Femur (tissue), 1 donor: ENCODE results near the gene RET.

Source experiments
- DNase-seq: peaks from one replicate; pipeline ENCODE4 v3.0.0-alpha.2; 2017

RET gene

GRCh38 chr10:43110338-43111071 is 33.6 kb downstream of the RET start:
- DNase-seq, result peak; percentile 66

DNA sequence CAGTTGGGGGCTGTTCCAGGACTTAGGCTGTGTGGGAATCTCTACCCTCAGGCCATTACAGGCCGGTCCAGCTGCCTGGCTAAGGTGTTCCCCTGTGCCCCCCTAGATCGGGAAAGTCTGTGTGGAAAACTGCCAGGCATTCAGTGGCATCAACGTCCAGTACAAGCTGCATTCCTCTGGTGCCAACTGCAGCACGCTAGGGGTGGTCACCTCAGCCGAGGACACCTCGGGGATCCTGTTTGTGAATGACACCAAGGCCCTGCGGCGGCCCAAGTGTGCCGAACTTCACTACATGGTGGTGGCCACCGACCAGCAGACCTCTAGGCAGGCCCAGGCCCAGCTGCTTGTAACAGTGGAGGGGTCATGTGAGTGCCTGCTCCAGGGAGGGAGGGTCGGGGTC is 34.2 kb downstream of the RET start:
- no peak for DNase-seq

GRCh38 chr10:43111921-43112607 is 35.2 kb downstream of the RET start:
- DNase-seq, result no peak

DNA sequence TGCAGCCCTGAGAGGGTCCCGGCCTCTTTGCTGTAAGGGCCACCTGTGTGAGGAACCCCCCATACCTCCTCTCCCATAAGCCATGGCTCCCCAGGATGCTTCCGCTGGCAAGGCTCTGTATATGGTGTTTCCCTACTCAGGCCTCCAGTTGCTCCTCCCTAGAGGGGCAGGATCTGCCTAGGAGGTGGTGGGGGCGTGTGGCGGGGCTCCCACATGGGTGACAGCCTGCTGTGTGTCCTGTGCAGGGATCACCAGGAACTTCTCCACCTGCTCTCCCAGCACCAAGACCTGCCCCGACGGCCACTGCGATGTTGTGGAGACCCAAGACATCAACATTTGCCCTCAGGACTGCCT is 35.7 kb downstream of the RET start:
- DNase-seq, result no peak

GRCh38 chr10:43113201-43114087 is 36.6 kb downstream of the RET start:
- no peak for DNase-seq

DNA sequence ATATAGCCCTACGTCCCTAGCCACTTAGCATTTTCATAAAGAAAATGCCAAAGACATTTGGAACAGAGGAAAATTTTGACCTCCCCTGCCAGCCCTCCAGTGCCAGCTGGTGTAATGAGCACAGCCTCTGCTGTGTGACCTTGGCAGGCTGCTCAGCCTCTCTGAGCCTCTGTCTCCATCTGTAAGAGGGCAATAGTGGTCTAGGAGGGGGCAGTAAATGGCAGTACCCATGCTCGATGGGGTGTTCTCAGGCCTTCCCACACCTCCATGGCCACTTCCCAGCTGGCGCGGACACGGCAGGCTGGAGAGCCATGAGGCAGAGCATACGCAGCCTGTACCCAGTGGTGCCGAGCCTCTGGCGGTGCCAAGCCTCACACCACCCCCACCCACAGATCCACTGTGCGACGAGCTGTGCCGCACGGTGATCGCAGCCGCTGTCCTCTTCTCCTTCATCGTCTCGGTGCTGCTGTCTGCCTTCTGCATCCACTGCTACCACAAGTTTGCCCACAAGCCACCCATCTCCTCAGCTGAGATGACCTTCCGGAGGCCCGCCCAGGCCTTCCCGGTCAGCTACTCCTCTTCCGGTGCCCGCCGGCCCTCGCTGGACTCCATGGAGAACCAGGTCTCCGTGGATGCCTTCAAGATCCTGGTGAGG is 37.3 kb downstream of the RET start:
- no peak for DNase-seq

DNA sequence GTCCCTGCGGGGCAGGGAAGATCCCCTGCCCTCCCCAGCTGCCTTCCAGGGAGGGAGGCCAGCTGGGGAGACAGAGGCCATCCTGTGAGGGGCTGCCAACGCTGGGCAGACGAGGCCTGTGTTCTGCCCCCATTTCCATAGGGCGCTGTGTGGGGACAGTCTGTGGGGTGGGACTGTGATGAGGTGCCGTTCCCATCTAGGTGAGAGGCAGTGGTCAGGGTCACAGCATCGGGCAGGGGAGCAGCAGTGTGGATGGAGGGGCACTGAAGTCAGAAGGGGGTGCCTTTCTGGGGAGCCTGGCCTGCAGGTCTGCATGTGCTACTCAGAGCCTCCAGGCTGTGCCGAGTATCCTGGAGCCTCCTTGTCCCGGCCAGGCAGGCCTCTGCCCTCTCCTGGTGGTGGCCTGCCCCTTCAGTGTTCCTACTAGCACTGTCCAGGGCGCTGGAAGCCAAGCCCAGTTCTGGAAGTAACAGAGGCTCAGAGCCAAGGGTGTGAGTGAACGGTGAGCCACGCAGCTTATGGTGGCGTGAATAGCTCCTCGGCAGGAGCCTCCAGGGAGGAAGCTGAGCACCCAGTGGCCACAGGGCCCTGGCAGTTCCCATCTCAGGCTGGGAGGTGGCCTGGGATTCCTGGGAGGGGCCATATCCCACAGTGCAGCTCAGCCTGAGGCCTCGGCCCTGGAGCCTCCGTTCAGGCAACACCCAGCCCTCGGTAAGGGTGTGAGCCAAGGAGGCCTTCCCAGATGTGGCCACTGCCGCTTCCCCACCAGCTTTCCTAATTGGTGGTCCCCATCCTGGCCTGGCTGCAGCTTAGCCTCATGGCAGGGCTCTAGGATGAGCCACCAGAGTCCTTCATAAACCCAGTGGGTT is 38.1 kb downstream of the RET start:
- DNase-seq, result no peak

- DNase-seq, result no peak
Measured at GRCh38 chr10:43115881-43116595, 39.2 kb downstream of the RET start.

DNA sequence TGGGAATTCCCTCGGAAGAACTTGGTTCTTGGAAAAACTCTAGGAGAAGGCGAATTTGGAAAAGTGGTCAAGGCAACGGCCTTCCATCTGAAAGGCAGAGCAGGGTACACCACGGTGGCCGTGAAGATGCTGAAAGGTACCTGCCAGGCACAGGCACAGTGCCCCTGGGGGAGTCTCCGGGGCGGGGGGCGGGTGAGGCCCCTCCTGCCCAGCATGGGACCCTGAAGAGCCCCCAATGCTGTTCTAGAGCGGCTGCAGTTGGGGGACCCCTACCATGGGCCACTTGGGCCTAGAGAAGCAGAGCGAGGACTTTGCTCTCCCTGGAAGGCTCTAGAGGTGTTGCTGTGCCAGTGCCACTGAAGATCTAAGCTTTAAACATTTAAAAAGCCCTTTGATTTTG is 39.7 kb downstream of the RET start:
- no peak for DNase-seq

DNA sequence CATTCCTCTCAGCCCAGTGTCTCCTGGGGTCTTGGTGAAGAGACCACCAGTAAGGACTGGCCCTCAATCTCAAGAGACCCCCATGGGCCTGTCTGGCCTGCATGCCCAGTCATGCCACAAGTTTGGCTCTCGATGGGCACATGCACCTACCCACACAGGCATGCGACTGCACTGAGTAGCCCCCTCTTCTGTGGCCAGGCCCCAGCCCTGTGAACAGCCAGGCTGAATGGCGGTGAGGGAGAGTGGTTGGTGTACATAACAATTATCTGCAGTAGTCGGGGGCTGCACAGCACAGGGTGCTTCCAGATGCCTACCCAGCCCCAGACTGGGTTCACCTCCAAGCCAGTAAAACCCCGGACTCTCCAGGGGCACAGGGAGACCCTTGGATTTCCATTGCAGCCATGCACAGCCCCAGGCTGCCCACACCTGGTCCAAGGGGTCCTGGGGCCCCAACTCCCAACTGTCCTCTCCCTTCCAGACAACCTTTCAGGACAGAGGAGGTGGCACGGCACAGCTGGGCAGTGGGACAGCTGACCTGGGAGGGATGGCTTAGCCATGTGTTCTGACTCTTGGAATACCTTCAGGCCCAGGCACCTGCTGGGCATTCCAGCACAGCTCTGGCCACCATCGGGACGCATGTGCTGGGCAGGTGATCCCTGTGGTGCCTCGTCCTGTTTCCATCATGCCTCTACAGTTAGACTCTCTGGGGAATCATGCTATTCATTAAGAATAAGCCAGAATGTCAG is 40.3 kb downstream of the RET start:
- DNase-seq, result no peak

GRCh38 chr10:43117777-43118583 is 41.1 kb downstream of the RET start:
- no peak for DNase-seq

- no peak for DNase-seq
Measured at GRCh38 chr10:43118631-43119415, 42.0 kb downstream of the RET start.

DNA sequence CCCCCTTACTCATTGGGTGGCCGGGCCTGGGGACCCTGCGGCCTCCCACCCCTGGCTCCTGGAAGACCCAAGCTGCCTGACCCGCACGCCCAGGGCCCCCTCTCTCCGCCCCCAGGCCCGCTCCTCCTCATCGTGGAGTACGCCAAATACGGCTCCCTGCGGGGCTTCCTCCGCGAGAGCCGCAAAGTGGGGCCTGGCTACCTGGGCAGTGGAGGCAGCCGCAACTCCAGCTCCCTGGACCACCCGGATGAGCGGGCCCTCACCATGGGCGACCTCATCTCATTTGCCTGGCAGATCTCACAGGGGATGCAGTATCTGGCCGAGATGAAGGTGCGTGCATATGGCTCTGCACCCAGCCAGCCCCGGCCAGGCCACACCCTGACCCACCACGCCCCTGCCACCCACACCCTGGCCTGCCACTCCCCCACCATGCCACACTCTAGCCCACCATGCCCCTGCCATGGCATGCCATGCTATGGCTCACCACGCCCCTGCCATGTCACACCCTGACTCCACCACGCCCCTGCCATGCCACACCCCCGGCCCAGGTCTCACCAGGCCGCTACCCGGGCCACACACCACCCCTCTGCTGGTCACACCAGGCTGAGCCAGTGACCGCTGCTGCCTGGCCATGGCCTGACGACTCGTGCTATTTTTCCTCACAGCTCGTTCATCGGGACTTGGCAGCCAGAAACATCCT is 42.7 kb downstream of the RET start:
- DNase-seq, result no peak

DNA sequence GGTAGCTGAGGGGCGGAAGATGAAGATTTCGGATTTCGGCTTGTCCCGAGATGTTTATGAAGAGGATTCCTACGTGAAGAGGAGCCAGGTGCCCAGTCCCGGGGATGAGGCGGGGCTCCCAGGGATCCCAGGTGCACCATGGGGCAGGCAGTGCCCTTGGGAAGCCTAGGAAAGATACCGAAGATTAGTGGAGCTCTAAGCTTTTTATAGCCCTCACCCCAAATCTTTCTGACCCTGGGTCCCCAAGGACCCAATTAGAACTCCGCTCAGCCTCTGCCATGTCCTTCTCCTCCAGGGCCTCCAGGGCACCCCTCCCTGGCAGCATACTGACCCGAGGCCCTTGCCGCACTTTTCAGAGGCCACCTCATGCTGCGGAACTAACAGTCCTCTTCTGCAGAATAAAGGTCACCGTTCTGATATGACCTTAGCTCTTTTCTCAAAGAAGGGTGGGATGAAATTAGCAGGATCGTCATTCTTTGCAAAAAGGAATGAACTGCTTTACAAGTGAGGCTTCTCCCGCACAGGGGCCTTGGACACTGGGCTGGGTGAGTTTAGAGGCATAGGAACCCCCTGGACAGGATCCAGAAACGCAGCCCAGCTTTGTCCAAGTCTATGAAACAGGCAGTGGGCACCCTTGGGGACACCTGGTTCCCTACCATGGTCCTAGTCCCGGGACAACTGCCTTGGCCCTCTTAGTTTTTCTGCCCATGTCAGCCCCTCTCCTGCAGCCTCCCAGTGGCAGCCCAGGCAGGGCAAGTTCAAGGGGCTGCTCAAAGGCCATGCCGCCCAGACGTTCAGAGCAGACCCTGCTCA is 43.5 kb downstream of the RET start:
- DNase-seq, result no peak

DNA sequence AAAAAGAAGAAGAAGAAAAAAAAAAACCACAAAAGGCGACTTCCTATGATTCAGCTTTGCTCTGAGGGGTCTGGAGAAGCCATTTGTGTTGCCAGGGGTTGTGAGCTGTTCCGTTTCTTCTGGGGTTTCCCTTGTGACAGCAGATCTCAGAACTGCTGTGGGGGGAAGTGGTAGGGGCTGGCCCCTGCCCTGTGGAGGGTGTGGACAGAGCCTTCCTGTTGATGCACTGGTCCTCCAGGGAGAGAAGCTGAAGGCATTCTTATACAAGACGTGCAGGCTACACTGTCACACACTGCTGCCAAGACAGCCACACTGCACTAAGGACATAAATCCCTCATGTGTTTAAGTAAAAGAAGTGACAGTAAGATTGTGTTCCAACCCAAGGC is 44.1 kb downstream of the RET start:
- peak; percentile 57 for DNase-seq

GRCh38 chr10:43121444-43121843 is 44.6 kb downstream of the RET start:
- peak; percentile 52 for DNase-seq

- peak; percentile 10 for DNase-seq
Measured at GRCh38 chr10:43122096-43122495, 45.2 kb downstream of the RET start.
